Upper lobe of left lung (tissue), 6 donors: Measurements from ENCODE around the gene CAMSAP3. TPM values are rescaled to one million over a fixed set of nuclear protein-coding genes. Genes with fewer than 3 reads are reported as not detected.

Experiments
- ATAC-seq, 2 donors: fragments of 200-7000 bp; cut with Tn5 transposase; one replicate each; pipeline ENCODE4 v1.9.1; 2022; ENCODE audit warnings: mild to moderate bottlenecking in 2 of 2, moderate library complexity in 2 of 2; ENCODE audit not compliant: low FRiP score in 2 of 2
- DNase-seq, 2 donors: peaks; one replicate each; pipeline ENCODE4 v3.0.0-alpha.2; 2019 to 2020
- H3K27ac ChIP-seq, 4 donors: fragments of 200-600 bp; sonication (generic); one replicate each; pipeline ENCODE4 v1.5.1; 2016 to 2019
- H3K27me3 ChIP-seq, 4 donors: fragments of 200-600 bp; sonication (generic); one replicate each; pipeline ENCODE4 v1.5.1; 2017 to 2019
- H3K36me3 ChIP-seq, 4 donors: fragments of 200-600 bp; sonication (generic); one replicate each; pipeline ENCODE4 v1.5.1; 2016 to 2019
- H3K4me1 ChIP-seq, 4 donors: fragments of 200-600 bp; sonication (generic); one replicate each; pipeline ENCODE4 v1.5.1; 2018 to 2019
- H3K4me3 ChIP-seq, 4 donors: fragments of 200-600 bp; sonication (generic); one replicate each; pipeline ENCODE4 v1.5.1; 2017 to 2019; ENCODE audit warnings: mild to moderate bottlenecking in 2 of 4, moderate library complexity in 1 of 4
- H3K9me3 ChIP-seq, 4 donors: fragments of 200-600 bp; sonication (generic); one replicate each; pipeline ENCODE4 v1.5.1; 2018 to 2019
- EP300 ChIP-seq, 4 donors: sonication (generic); formaldehyde crosslinking; IDR thresholded peaks; one replicate each; pipeline ENCODE4 v1.5.1; 2017; ENCODE audit warnings: antibody characterized with exemption in 4 of 4, control low read depth in 2 of 4
- POLR2A ChIP-seq, 4 donors: fragments of 450-650 bp; IDR thresholded peaks; one replicate each; pipeline ENCODE4 v1.5.1; 2016 to 2017; ENCODE audit warnings: antibody characterized with exemption in 4 of 4, mild to moderate bottlenecking in 2 of 4
- POLR2AphosphoS5 ChIP-seq, 2 donors: sonication (generic); formaldehyde crosslinking; IDR thresholded peaks; one replicate each; pipeline ENCODE4 v1.5.1; 2017; ENCODE audit warnings: antibody characterized with exemption in 2 of 2
- WGBS, 2 donors: methylation state at CpG; one replicate each; pipeline ENCODE4 v1.1.5; 2017 to 2018; 5-methylcytosine and 5-hydroxymethylcytosine counted together
- total RNA-seq, 6 donors: library from RNA; depleted of rRNA in 4 of 6; stranded (reverse); fragments of >200 nt in 4 of 6; gene quantifications; one replicate each; pipeline versions ENCODE4 v1.1.0 to v1.2.1, GENCODE V29; 2016 to 2021
- TF ChIP-seq, protein P1 (sequence below), 6 experiments: fragments of 450-650 bp in 4 of 6; fragments of 200-600 bp in 2 of 6; sonication (generic) in 2 of 6; IDR thresholded peaks; one replicate each; pipeline ENCODE4 v1.5.1; 2016 to 2019; ENCODE audit warnings: antibody characterized with exemption in 6 of 6
- donor health status: DM: no; HTN: no; CAD: no; lungs with moderate emphysema.
- donor health status: DM: no; HTN: yes; CAD: no; lungs with severe emphysema.

The CAMSAP3 gene
- total RNA-seq, 6 donors from 2014 or later: 12.2 to 63.9 (median 31.2) TPM

DNA sequence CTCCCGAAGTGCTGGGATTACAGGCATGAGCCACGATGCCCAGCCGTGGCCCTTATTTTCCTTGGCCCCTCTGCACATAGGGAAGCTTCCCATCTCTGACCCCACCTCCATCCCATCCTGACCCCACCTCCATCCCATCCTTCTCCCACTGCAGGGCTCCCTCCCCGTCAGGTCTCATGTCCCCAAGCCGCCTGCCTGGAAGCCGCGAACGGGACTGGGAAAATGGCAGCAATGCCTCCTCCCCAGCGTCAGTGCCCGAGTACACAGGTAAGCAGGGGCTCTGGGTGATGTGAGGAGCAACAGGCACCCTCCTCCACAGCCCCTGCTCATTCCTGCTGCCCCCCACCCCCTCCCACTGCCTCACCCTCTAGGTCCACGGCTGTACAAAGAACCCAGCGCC lies 21.5 kb downstream of the CAMSAP3 start:
- H3K4me1 ChIP-seq: peaks cover 10 to 39% (median 32%) of the 10 kb centered on the region in 4 donors
- peak overlapping the region; percentile 24 to 94 (median 86) for H3K27ac ChIP-seq
- WGBS, 2 donors: 94 to 96% methylated on average over 7 to 12 of the region's 12 CpGs

DNA sequence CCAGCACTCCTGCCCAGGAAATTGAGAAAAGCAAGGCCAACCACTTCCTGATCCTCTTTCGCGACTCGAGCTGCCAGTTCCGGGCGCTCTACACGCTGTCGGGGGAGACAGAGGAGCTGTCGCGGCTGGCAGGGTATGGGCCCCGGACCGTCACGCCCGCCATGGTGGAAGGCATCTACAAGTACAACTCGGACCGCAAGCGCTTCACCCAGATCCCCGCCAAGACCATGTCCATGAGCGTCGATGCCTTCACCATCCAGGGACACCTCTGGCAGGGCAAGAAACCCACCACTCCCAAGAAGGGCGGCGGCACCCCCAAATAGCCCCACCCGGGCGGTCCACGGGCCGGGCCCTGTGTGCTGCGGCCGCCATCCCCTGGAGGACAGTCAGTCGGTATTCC lies 22.1 kb downstream of the CAMSAP3 start:
- no peak overlapping the region for H3K4me3 ChIP-seq
- no peak for TF ChIP-seq POLR2A (IDR thresholded peaks at IDR 0.05)
- no peak for TF ChIP-seq POLR2AphosphoS5 (IDR thresholded peaks at IDR 0.05)
- TF ChIP-seq, protein P1, sequence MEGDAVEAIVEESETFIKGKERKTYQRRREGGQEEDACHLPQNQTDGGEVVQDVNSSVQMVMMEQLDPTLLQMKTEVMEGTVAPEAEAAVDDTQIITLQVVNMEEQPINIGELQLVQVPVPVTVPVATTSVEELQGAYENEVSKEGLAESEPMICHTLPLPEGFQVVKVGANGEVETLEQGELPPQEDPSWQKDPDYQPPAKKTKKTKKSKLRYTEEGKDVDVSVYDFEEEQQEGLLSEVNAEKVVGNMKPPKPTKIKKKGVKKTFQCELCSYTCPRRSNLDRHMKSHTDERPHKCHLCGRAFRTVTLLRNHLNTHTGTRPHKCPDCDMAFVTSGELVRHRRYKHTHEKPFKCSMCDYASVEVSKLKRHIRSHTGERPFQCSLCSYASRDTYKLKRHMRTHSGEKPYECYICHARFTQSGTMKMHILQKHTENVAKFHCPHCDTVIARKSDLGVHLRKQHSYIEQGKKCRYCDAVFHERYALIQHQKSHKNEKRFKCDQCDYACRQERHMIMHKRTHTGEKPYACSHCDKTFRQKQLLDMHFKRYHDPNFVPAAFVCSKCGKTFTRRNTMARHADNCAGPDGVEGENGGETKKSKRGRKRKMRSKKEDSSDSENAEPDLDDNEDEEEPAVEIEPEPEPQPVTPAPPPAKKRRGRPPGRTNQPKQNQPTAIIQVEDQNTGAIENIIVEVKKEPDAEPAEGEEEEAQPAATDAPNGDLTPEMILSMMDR (IDR thresholded peaks at IDR 0.05): no peak
- TF ChIP-seq EP300 (IDR thresholded peaks at IDR 0.05): no peak
- H3K27me3 ChIP-seq: no peaks in the 10 kb centered on the region
- peak overlapping the region; percentile 80 to 94 (median 86) for H3K27ac ChIP-seq
- 86 to 96% methylated on average over 7 to 27 of the region's 28 CpGs for WGBS, 2 donors
- peaks cover 16 to 62% (median 43%) of the 10 kb centered on the region in 4 donors for H3K36me3 ChIP-seq
- no peaks in the 10 kb centered on the region for H3K9me3 ChIP-seq
- peaks cover 10 to 39% (median 32%) of the 10 kb centered on the region in 4 donors for H3K4me1 ChIP-seq
- DNase-seq (peak in 1 of 2 donors; percentile 70), ATAC-seq (no peak)

More for the DNA sequence above, 21.5 kb downstream of the CAMSAP3 start:
- TF ChIP-seq POLR2A (IDR thresholded peaks at IDR 0.05): no peak
- no peak for TF ChIP-seq EP300 (IDR thresholded peaks at IDR 0.05)
- no peak for TF ChIP-seq POLR2AphosphoS5 (IDR thresholded peaks at IDR 0.05)
- TF ChIP-seq, protein P1 (IDR thresholded peaks at IDR 0.05): no peak
- no peak for DNase-seq
- Histone ChIP-seq H3K4me3 (no peak overlapping the region), H3K27me3 (no peaks in the 10 kb centered on the region), H3K9me3 (no peaks in the 10 kb centered on the region), H3K36me3 (peaks cover 16 to 56% (median 40%) of the 10 kb centered on the region in 4 donors)
- ATAC-seq: no peak

DNA sequence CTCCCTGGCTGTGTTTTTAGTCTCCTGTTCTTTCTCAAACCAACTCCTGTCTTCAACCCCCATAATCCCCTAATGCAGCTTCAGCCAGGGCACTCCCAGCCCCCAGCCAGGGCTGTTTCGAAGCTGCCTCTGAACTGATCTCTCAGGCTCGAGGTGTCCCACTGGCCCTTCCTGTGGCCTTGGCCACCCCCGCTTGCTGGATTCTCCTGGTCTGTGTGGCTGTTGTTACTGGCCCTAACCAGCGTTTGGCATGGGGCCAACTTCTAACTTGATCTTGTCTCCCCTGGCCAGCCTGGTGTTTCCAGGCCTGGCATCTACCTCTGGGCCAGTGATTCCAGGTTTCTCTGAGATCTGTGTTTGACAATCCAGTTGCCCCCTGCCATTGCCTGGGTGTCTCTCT lies 22.7 kb downstream of the CAMSAP3 start:
- H3K36me3 ChIP-seq: peaks cover 20 to 68% (median 48%) of the 10 kb centered on the region in 4 donors
- 62 to 73% methylated on average over 4 of the region's 4 CpGs for WGBS, 2 donors
- DNase-seq (peak in 1 of 2 donors; percentile 55), ATAC-seq (no peak)
- H3K4me3 ChIP-seq: no peak overlapping the region
- no peaks in the 10 kb centered on the region for H3K27me3 ChIP-seq
- peaks cover 10 to 39% (median 32%) of the 10 kb centered on the region in 4 donors for H3K4me1 ChIP-seq
- peak overlapping the region; percentile 80 to 94 (median 86) for H3K27ac ChIP-seq
- no peak for TF ChIP-seq EP300 (IDR thresholded peaks at IDR 0.05)
- no peak for TF ChIP-seq POLR2AphosphoS5 (IDR thresholded peaks at IDR 0.05)
- TF ChIP-seq POLR2A (IDR thresholded peaks at IDR 0.05): no peak
- TF ChIP-seq, protein P1 (IDR thresholded peaks at IDR 0.05): no peak
- H3K9me3 ChIP-seq: no peaks in the 10 kb centered on the region

DNA sequence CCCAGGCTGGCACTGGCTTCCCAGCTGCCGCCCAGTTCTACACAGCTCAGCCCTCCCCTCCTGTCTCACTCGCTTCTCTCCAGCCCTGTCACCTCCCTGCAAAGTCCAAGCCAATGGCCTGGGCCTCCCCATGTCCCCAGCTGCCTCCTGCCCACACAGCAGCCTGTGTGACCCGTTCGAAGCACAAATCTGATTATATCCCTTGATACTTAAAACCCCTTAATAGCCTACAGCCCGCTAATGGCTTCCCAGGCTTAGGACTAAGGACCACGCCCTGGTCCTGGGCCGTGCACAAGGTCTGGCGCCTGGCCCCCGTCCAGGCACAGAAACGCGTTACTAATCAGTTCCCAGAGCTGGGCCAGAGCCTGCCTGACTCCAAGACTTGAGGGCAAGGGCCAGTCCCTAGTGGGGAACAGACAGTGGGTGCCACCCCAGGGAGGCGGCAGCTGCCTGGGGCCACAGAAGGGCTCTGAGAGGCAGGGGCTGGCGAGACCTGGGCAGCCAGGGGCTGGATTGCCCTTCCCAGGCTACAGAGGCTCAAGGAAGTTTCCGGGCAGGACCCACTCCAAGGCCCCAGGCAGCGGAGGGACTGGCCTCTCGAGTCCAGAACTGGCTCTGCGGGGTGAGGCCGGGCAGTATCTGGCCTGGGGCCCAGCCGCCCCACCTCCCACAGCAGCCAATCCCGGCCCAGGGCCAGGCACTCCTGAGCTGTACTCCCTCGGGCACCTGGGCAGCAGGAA lies 23.3 kb downstream of the CAMSAP3 start:
- Histone ChIP-seq H3K27me3 (no peaks in the 10 kb centered on the region), H3K36me3 (peaks cover 20 to 74% (median 54%) of the 10 kb centered on the region in 4 donors), H3K27ac (peak overlapping the region; percentile 80 to 94 (median 86)), H3K4me3 (no peak overlapping the region), H3K4me1 (peaks cover 10 to 39% (median 32%) of the 10 kb centered on the region in 4 donors), H3K9me3 (no peaks in the 10 kb centered on the region)
- peak in 1 of 4 donors; percentile 62 for TF ChIP-seq POLR2A (IDR thresholded peaks at IDR 0.05)
- TF ChIP-seq POLR2AphosphoS5 (IDR thresholded peaks at IDR 0.05): peak in 1 of 2 donors; percentile 46
- TF ChIP-seq, protein P1 (IDR thresholded peaks at IDR 0.05): no peak
- TF ChIP-seq EP300 (IDR thresholded peaks at IDR 0.05): peak in 3 of 4 donors; percentile 9 to 83 (median 67)
- DNase-seq: peak; percentile 94
- peak; percentile 62 to 91 for ATAC-seq
- 70 to 77% methylated on average over 8 to 9 of the region's 21 CpGs for WGBS, 2 donors
